ENCODE data around the gene SMC3.

- TF ChIP-seq EZH2phosphoT487 (IDR thresholded peaks at IDR 0.05; ENCODE audit: borderline replicate concordance, low read depth, low read length) (no peak), CTCF (conservative IDR thresholded peaks at IDR 0.05; ENCODE audit: low read length) (no peak)
These were observed 37.2 kb upstream of the SMC3 start for GRCh38 chr10:110530131-110530831.

Measured in OCI-LY7 (cell line).